GM03348 (cell line): Measurements from ENCODE around the gene DNMBP.
A peak's percentile ranks its signal among the peaks of the same experiment; 100 is the strongest.
"Not testable (repeated sequence)": the region's sequence is repeated elsewhere in the genome, so short reads cannot be mapped to it uniquely, and the experiment has no call there.

ENCODE experiments used
- DNase-seq: peaks from one replicate; pipeline ENCODE4 v3.0.0; 2012; ENCODE audit warnings: low spot score

Gene DNMBP

DNA sequence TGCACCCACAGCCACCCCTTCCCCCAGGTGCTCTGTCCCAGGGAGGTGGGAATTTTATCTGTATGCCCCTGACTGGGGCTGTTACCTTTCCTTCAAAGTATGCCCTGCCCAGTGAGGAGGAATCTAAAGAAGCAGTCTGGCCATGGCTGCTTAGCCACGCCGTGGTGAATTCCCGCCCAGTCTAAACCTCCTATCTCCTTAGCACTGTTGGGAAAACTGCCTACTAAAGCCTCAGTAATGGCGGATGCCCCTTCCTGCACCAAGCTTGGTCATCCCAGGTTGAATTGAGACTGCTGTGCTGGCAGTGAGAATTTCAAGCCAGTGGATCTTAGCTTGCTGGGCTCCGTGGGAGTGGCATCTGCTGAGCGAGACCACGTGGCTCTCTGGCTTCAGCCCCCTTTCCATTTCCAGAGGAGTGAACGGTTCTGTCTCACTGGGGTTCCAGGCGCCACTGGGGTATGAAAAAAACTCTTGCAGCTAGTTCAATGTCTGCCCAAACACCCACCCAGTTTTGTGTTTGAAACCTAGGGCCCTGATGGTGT lies 140.1 kb downstream of the DNMBP start:
- no peak for DNase-seq

DNA sequence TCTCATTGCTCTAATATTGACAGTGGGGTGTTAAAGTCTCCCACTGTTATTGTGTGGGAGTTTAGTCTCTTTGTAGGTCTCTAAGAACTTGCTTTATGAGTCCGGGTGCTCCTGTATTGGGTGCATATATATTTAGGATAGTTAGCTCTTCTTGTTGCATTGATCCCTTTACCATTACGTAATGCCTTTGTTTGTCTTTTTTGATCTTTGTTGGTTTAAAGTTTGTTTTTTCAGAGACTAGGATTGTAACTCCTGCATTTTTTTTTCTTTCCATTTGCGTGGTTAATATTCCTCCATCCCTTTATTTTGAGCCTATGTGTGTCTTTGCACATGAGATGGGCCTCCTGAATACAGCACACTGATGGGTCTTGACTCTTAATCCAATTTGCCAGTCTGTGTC lies 142.5 kb downstream of the DNMBP start:
- DNase-seq = not testable (repeated sequence)

DNA sequence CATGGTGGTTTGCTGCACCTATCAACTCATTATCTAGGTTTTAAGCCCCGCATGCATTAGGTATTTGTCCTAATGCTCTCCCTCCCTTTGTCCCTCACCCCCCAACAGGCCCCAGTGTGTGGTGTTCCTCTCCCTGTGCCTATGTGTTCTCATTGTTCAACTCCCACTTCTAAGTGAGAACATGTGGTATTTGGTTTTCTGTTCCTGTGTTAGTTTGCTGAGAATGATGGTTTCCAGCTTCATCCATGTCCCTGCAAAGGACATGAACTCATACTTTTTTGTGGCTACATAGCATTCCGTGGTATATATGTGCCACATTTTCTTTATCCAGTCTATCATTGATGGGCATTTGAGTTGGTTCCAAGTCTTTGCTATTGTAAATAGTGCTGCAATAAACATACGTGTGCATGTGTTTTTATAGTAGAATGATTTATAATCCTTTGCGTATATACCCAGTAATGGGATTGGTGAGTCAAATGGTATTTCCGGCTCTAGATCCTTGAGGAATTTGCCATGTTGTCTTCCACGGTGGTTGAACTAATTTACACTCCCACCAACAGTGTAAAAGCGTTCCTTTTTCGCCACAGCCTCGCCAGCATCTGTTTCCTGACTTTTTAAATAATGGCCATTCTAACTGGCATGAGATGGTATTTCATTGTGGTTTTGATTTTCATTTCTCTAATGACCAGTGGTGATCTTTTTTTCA lies 146.1 kb downstream of the DNMBP start:
- not testable (repeated sequence) for DNase-seq

DNA sequence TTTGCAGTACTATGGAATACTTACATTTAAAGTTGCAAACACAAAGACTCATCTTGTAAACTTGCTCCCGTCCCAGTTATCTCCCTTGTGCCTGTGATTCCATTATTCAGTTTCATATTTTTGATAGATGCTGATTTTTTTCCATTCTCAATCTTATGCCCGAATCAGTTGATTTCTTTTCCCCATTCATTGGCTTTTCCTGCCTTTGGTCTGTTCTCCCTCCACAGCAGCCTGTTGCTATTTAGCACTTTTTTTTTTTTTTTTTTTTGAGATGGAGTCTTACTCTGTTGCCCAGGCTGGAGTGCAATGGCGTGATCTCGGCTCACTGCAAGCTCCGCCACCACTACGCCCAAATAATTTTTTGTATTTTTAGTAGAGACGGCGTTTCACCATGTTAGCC lies 149.3 kb downstream of the DNMBP start:
- DNase-seq = no peak

DNA sequence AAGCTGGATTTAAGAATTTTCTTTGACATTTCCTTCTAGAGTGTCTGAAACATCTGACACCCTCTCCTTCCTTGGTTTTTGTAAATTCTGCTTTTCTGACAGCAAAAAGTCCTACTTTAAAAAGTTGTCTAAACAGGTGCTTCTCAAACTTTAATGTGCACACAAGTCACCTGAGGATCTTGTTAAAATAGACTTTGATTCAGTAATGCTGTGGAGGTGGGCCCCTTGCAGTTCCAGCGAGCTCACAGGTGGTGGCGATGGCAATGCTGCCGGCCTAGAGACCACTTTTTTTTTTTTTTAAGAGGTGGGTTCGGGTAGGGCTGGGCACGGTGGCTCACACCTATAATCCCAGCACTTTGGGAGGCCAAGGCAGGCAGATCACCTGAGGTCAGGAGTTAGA lies 150.2 kb downstream of the DNMBP start:
- DNase-seq = no peak

DNA sequence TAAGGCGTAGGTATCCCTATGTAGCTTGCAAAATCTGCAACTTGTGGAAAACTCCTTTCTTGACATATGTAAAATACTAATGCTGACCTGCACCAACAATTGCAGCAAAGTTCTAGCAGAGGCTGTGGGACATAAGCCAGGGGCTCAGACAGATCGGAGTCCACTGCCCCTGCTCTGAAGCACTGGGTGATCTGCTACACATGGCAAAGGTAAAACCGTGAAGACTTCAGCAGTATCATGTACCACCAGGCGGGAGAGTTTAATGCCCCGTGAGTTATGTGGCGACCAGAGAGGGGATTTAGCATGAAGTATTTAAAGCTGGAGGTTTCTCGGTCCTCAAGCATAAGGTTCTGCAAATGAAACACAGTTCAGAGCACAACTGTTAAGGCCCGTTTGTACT lies 150.9 kb downstream of the DNMBP start:
- DNase-seq = no peak

DNA sequence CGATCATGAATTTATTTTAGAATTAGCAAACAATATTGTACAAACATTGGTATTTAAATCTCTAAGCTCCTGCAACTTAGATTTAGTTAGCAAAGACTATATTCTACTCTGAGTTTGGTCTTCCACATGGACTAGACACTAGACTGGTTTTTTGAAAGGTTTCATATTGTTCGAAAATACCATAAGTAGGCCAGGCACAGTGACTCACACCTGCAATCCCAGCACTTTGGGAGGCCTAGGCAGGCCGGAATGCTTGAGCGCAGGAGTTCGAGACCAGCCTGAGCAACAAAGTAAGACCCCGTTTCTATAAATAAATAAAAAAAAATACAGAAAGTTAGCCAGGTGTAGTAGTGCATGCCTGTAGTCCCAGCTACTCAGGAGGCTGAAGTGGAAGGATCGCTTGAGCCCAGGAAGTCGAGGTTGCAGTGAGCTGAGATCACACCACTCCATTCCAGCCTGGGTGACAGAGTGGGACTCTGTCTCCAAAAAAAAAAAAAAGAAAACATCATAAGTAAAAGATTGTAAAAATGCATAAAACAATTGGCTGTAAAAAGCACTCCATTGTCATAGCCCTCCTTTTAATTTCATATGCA lies 154.2 kb downstream of the DNMBP start:
- no peak for DNase-seq

DNA sequence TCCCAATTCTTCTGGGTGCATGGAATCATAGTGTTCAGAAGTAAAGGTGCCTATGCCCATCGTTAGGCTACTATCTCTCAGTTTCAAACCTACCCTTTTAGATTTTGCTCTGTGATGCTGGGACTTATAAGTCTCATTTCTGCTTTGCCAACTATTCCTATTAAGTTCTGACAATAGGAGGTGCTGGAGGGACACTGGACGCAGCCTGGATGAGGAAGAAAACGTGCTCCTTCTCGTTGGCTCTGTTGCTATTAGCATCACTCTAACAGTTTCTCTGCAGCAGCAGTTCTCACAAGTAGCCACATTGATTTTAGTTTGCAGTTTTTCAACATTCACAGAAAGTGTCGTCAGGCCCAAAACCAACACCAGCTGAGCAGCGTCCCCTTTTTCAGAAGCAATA lies 154.9 kb downstream of the DNMBP start:
- peak; percentile 80 for DNase-seq

DNA sequence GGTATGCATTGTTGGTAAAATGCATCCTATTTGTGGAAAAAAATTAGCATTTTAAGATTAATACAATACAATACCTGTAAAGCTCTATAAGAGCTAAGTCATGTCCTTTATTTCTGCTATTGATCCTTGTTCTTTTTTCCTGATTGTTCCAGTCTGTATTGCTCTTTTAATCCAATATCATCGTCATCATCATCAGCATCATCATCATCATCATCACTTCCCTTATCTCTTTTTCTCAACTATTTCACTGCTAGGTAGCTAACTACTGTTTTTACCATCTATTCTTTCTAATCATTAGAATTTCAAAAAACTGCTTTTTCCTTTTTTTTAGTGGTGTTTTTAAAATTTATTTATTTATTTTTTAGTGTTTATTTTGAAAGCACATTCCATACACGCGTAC lies 156.1 kb downstream of the DNMBP start:
- DNase-seq = no peak

DNA sequence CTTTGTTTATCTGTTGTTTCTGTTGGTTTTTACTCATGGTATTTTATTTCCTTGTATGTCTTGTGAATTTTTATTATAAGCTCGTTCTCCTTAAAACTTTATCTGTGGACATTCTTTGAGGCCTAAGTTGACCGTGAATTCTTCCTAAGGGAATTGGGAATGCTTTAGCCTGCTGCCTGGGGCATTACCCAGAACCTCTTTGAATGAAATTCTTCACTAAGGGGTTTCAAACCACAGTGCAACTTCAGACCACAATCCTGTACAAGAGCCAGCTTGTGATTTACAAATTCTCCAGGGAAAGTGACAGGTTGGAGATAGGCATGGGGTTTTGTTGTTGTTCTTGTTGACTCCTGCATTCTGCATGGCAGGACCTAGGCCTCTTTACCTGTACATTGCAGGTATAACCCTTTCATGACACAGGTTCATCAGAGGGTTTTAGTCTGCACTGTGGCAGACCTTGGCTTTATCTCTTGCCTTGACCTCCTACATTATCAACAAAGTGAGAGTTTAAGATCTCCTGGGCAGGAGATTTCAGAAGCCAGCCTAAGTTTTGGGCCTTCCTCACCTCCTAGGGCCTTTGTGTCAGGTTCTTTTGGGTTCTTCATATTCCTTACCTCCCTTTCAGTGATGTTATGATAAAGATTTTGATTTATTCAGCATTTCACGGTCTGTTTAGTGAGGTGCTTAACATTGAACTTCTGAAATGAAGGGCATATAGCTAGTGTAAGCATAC lies 157.1 kb downstream of the DNMBP start:
- no peak for DNase-seq

DNA sequence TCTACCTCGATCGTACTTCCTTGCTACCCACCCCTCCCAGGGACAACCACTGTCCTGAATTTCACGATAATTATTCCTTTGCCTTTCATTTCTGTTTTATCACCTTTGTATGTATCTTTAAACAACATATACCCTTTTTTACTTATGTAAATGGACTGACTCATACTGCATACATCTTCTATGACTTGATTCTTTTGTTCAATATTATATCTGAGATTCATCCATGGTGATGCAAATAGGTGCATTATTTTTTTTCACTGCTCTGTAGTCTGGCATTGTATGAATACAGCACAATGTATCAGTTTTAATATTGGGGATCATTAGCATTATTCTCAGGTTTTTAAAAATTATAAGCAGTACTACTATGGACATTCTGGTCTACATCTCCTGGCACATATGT lies 157.9 kb downstream of the DNMBP start:
- no peak for DNase-seq

DNA sequence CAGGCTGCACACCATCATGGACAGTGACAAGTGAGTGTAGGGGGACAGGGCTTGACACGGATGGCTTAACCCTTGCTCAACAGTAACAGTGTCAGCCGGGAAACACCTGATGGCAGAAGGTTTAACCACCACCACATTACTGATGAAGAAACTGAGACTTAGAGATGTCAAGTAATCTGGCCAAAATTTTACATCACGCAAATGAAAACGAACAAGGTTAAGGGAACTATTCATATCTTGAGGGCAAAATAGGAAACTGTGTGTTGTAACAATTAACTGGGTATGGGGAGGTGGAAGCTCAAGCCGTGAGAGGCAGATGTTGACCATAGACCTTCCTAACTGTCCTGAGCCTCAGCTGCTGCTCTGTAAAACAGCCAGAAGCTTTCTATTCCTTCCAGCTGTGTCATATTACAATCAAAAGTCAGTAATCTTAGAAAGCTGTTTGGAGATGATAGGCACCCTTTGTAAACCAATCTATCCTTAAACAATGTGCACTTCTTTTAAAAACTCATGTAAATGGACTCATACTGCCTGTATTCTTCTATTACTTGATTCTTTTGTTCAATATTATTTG lies 158.9 kb downstream of the DNMBP start:
- no peak for DNase-seq

DNA sequence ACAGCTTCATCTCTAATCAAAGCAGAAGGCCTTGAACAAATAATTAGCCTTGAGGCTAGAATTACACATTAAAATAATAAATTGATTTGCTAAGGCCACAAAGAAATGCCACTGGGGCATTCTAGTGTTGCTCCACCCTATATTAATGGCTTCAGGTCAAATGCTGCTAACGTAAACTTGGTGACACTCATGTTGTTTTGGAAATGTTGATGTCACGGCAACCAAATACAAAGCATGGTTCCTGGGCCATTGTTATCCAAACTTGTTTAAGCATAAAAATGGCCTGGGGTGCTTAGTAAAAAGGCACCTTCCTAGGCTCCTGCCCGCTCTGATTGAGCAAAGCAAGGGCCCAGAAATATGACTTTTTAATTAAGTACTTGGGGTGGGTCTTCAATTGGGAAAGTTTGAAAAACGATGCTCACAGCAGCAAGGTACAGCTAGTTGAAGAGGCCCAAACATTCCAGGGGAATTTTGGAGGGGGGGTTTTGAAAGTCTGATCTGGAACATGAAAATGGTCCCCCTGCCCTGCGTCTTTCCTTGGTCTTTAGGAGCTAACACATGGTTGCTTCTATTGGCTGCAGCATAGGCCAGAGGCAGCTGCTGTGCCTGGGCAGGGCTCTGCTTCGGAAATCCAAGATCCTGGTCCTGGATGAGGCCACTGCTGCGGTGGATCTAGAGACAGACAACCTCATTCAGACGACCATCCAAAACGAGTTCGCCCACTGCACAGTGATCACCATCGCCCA lies 159.6 kb downstream of the DNMBP start:
- no peak for DNase-seq

DNA sequence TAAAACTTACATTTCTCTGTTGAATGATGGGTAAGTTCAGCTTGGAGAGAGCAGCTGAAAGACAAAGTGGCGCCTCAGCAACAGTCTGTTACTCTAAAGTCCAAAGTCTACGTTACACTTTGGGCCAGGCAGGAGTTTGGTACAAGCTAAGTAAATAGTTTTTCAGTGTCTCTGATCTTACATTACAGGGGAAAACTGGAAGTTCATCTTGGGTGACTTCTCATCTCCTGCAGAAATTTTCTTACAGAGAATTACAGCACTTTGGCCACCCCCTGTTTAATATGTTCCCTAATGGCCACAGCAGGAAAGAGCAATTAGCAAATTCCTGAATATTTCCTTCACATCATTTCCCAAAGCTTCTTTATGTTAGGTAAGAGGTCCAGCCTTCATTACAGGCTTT lies 160.2 kb downstream of the DNMBP start:
- DNase-seq = no peak

DNA sequence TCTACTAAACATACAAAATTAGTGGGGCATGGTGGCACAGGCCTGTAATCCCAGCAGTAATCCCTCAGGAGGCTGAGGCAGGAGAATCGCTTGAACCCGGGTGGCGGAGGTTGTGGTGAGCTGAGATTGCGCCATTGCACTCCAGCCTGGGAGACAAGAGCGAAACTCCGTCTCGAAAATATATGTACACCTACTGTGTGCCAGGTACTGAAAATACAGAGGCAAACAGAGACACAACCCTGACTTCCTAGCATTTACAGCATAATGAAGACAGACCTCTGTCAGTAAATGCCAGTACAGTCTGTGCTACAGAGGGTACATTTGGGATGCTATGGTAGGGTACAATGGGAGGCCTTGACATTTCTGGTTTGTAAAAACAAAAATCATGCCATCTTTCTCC lies 160.7 kb downstream of the DNMBP start:
- no peak for DNase-seq

DNA sequence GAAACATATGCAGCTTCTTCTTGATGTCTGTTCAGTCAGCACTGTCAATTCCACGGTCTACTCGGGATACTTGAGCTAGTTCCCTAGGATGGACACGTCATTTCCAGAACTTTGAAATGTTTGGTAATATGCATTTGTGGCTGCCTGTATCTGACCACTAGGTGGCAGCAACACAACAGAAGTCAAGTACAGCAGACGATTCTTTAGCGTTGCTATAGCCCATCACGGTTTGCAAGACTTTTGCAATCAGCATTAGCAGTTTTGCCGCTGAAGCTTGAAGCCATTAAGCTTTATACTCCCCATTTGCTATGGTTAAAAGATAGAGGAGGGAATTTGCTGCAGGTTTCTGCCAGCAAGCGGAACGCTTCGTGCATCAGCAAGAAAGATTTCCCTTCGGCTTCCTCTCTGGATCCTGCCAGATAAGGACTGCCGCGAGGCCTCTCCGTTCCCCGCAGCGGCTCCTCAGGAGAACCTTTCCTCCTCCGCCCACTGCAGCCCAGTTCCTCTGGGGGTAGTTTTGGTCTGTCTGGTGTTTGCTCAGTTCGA lies 163.8 kb downstream of the DNMBP start:
- peak; percentile 86 for DNase-seq

DNA sequence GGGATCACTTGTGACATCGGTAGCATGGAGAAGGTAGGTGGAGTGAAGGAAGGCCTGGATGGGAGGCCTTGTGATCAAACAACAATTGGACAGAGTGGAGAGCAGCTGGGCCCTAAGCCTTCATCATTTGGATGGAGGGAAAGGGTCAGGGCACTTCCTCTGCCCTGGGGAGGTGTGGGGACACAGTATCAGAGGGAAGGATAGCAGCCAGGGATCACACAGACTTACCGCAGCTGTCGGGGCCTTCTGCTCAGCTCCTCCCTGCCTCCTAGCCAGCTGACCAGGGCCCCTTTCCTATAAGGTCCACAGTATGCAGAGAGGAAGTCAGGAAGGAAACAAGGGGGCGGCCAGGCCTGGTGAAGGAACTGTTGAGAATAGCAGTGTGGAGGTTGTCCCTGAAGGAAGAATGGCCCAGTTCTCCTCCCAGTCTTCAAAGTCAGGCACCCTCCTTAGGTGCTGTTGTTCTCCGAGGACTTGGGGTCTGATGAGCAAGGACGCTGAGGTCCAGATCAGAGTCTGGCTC lies 165.3 kb downstream of the DNMBP start:
- no peak for DNase-seq

DNA sequence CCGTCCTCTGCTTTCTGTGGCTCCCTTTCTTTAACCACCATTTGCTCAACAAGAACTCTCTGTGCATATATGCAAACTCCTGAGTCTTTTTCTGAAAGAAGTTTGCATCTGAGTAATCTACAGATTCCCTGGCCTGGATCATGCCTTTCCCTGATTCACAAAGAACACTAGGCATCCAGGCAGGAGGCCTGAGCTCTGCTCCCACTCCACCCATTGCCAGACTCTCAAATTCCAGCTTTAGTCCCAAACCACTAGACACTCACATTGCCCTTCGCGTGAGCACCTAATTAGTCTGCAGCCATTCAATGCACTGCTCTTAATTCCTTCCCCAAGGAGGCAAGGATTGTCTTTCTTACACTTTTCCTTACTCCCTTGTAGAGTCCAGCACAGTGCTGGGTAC lies 166.4 kb downstream of the DNMBP start:
- DNase-seq = peak; percentile 35

DNA sequence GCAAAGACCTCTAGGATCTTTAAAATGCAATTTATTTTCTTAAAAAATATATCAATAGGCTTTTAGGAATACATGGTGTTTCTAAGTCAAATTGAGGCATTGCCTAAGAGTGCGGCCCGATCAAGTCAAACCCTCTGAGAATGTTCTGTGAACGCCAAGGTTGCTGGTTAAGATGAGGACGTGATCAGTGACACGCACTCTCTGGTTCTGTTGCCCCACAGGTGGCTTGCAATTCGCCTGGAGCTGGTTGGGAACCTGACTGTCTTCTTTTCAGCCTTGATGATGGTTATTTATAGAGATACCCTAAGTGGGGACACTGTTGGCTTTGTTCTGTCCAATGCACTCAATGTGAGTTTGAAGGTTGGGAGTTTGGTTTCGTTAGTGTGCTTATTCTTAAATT lies 168.0 kb downstream of the DNMBP start:
- DNase-seq = no peak

DNA sequence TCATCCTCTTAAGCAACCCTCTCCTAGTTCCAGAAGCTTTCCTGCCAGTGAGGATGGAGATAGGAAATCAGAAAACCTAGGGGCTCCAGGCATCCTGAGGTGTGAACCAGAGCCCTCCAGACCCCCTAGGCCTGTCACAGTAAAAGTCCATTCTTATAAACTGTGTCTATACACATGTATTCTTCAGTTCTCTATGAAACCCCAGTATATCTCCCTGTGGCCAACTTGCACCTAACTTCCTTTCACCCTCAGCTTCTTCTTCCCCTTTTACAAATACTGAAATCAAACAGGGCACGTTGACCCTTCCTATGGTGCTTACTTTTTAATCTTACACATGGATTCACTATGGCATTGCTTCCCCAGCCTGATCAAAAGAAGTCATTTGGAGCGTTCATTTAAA lies 168.9 kb downstream of the DNMBP start:
- DNase-seq = not testable (repeated sequence)

DNA sequence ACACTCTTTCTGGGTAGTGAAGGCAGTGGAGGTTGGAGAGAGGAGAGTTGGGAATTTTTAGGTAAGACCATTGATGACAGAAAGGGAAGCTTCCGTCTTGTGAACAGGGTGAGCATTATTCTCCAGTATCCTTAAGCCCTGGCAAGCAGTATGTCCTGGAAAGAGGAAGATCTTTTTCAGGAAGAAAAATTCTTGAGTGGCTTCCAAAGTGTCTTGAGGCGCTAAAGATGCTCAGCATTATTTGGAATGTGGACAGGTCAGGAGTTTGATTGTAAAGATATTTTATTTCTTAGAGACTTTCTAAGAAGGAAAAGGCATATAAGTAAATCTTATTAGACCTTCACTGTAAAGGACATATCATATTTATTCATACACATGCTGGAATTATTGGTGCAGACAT lies 173.0 kb downstream of the DNMBP start:
- no peak for DNase-seq

DNA sequence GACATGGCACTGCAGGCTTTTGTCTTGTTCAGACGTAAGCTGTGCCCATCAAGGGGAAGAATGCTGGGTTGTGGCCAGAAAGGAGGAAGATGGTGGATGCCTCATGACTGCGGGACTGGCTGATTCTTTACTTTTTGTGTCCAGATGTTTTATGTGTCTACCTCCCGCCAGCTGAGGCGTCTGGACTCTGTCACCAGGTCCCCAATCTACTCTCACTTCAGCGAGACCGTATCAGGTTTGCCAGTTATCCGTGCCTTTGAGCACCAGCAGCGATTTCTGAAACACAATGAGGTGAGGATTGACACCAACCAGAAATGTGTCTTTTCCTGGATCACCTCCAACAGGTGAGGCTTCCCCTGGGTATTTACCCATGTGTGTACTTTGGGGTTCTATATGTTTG lies 173.8 kb downstream of the DNMBP start:
- no peak for DNase-seq
